ENCODE data around the gene C11orf21.

DNA sequence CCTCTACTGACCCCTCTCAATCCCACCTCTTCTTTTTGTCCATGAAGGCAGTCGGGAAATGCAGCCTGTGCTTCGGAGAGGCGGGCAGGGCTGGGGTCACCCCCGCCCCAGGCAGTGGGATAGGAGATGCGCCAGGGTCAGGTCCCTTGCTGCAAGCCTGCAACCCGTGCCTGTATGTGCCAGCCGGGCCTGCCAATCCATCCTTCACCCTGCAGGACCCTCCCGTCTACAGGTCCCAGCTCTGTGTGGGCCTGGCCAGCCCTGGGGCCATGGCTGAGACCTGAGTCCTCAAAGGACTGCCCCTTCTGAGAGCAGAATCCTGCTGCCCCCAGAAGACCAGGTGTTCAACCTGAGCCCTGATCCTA is 42.3 kb downstream of the C11orf21 start:
- TF ChIP-seq CTCF (IDR thresholded peaks at IDR 0.05; ENCODE audit: control extremely low read depth in 1 of 3, insufficient read depth in 1 of 3, low read depth in 1 of 3, low read length in 3 of 3) (no peak), EP300 (IDR thresholded peaks at IDR 0.05; ENCODE audit: borderline replicate concordance in 1 of 2, low read depth in 2 of 2, low read length in 2 of 2) (no peak), RAD21 (IDR thresholded peaks at IDR 0.05 in 1 of 2, conservative IDR thresholded peaks at IDR 0.05 in 1 of 2; ENCODE audit: low read depth in 2 of 2, low read length in 2 of 2) (no peak), FOSL1 (IDR thresholded peaks at IDR 0.05; ENCODE audit: insufficient read depth, low read depth, low read length) (no peak)

All from H1 (cell line).